Calu3 (cell line): ENCODE data around the gene MIEN1. TPM values are rescaled to one million over a fixed set of nuclear protein-coding genes. Genes with fewer than 3 reads are reported as not detected.
A peak's percentile ranks its signal among the peaks of the same experiment; 100 is the strongest.
"Not testable (repeated sequence)": the region's sequence is repeated elsewhere in the genome, so short reads cannot be mapped to it uniquely, and the experiment has no call there.

ENCODE experiments used
- BruUV-seq: library from RNA; stranded (reverse); fragments of 400-500 nt; replicated peaks from 2 replicates; lab custom pipeline; 2021; lab: Mats Ljungman, UMichigan
- CTCF ChIA-PET: fragments of 300-600 bp; sonication (Branson Sonifier 250); formaldehyde crosslinking; loops from one replicate; lab custom pipeline; 2022; ENCODE audit warnings: antibody characterized with exemption; lab: Charles Lee
- DNase-seq: peaks from one replicate; pipeline ENCODE4 v3.0.0; 2022
- H3K27ac Mint-ChIP-seq: one replicate; pipeline ENCODE4 v1.8.0; 2022; ENCODE audit warnings: mixed read lengths; ENCODE audit not compliant: unreplicated experiment
- H3K27me3 Mint-ChIP-seq: one replicate; pipeline ENCODE4 v1.8.0; 2022; ENCODE audit warnings: mixed read lengths; ENCODE audit not compliant: unreplicated experiment
- H3K36me3 Mint-ChIP-seq: one replicate; pipeline ENCODE4 v1.8.0; 2022; ENCODE audit warnings: mild to moderate bottlenecking, moderate library complexity, mixed read lengths; ENCODE audit not compliant: insufficient read depth, unreplicated experiment
- H3K4me1 Mint-ChIP-seq: one replicate; pipeline ENCODE4 v1.8.0; 2022; ENCODE audit warnings: mild to moderate bottlenecking, low read depth, mixed read lengths; ENCODE audit not compliant: unreplicated experiment
- H3K4me3 Mint-ChIP-seq: one replicate; pipeline ENCODE4 v1.8.0; 2022; ENCODE audit warnings: mild to moderate bottlenecking, low read depth, moderate library complexity, mixed read lengths; ENCODE audit not compliant: unreplicated experiment
- H3K9me3 Mint-ChIP-seq: one replicate; pipeline ENCODE4 v1.8.0; 2022; ENCODE audit warnings: low read depth, mixed read lengths; ENCODE audit not compliant: unreplicated experiment
- intact Hi-C: fragments of 100-400 bp; cut with micrococcal nuclease; formaldehyde crosslinking; loops from one replicate; pipeline ENCODE4 v1.10.0; 2022; ENCODE audit not compliant: unreplicated experiment
- total RNA-seq: library from RNA; stranded (reverse); gene quantifications from 2 replicates; pipeline ENCODE4 v1.2.3, GENCODE V29; 2022
- TF ChIP-seq, protein P1 (sequence below): fragments of 200-600 bp; IDR thresholded peaks from one replicate; pipeline ENCODE4 v1.8.0; 2022; ENCODE audit warnings: antibody characterized with exemption; ENCODE audit not compliant: unreplicated experiment

The MIEN1 gene
- total RNA-seq, 1 experiment from 2014 or later: 2,121 TPM

DNA sequence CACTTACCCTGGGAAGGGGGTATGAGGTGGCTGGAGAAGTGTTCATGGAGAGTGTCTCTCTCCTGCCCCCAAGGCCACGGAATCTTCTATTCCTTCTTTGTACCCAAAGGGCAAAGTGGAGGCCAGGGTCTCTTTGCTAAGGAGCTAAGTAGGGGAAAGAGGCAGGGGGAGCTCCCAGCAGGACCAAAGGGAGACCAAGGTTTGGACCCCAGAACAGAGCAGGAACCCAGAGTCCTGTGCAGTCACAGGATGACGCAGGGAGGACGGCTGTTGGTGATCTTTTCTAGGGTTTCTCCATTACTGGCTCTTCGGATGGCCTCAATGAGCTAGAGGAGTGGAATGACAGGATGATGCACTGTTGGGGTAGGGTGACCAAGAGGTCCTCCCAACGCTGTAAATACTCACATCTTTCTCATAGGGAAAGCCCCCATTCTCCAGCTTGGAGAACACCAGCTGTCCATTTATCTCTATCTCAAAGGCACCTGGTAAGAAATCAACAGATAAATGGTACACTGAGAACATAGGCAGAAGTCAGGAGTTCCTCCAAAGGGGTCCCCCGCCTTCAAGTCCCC lies 966 bp downstream of the MIEN1 start:
- peak overlapping the region; percentile 90 for H3K27ac Mint-ChIP-seq
- H3K4me1 Mint-ChIP-seq: peaks cover 32% of the 10 kb centered on the region
- no peak for DNase-seq
- BruUV-seq: no TSS peak
- peak overlapping the region; percentile 79 for H3K4me3 Mint-ChIP-seq
- H3K9me3 Mint-ChIP-seq: no peaks in the 10 kb centered on the region
- intact Hi-C loops: no loop called here
- TF ChIP-seq, protein P1, sequence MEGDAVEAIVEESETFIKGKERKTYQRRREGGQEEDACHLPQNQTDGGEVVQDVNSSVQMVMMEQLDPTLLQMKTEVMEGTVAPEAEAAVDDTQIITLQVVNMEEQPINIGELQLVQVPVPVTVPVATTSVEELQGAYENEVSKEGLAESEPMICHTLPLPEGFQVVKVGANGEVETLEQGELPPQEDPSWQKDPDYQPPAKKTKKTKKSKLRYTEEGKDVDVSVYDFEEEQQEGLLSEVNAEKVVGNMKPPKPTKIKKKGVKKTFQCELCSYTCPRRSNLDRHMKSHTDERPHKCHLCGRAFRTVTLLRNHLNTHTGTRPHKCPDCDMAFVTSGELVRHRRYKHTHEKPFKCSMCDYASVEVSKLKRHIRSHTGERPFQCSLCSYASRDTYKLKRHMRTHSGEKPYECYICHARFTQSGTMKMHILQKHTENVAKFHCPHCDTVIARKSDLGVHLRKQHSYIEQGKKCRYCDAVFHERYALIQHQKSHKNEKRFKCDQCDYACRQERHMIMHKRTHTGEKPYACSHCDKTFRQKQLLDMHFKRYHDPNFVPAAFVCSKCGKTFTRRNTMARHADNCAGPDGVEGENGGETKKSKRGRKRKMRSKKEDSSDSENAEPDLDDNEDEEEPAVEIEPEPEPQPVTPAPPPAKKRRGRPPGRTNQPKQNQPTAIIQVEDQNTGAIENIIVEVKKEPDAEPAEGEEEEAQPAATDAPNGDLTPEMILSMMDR: no peak
- CTCF ChIA-PET: interaction anchor here (0.5 to 161.2 kb wide), 85 partner anchors 2 to 1217 kb away, joined by 3 to 42089 read pairs (median 6); partner anchors contain the start of genes CASC3, ERBB2, GRB7 and GSDMA
- H3K27me3 Mint-ChIP-seq: no peaks in the 10 kb centered on the region
- peaks cover 86% of the 10 kb centered on the region for H3K36me3 Mint-ChIP-seq

DNA sequence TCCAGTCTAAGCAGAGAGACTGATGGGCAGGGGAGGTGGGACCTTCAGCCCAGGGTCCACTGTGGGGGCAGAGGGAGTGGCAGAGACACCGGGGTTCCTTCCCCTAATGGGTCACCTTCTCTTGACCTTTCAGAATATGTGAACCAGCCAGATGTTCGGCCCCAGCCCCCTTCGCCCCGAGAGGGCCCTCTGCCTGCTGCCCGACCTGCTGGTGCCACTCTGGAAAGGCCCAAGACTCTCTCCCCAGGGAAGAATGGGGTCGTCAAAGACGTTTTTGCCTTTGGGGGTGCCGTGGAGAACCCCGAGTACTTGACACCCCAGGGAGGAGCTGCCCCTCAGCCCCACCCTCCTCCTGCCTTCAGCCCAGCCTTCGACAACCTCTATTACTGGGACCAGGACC lies 2.8 kb downstream of the MIEN1 start:
- CTCF ChIA-PET: interaction anchor here (0.6 to 161.2 kb wide), 13 partner anchors 0 to 784 kb away, joined by 3 to 42089 read pairs (median 275); partner anchors contain the start of genes ERBB2, GRB7, GSDMA and IKZF3
- no TSS peak for BruUV-seq
- Mint-ChIP-seq H3K4me1 (peaks cover 44% of the 10 kb centered on the region), H3K4me3 (peak overlapping the region; percentile 0), H3K9me3 (no peaks in the 10 kb centered on the region), H3K27me3 (no peaks in the 10 kb centered on the region), H3K36me3 (peaks cover 99% of the 10 kb centered on the region), H3K27ac (peak overlapping the region; percentile 90)
- intact Hi-C loops: no loop called here
- TF ChIP-seq, protein P1: no peak
- no peak for DNase-seq

DNA sequence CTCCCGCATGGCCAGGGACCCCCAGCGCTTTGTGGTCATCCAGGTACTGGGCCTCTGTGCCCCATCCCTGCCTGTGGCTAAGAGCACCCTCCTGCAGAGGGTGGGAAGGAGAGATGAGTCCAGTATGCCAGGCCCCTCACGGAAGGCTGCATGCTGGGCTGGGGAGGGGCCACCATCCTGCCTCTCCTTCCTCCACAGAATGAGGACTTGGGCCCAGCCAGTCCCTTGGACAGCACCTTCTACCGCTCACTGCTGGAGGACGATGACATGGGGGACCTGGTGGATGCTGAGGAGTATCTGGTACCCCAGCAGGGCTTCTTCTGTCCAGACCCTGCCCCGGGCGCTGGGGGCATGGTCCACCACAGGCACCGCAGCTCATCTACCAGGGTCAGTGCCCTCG lies 3.7 kb downstream of the MIEN1 start:
- Mint-ChIP-seq H3K27ac (peak overlapping the region; percentile 90), H3K9me3 (no peaks in the 10 kb centered on the region), H3K36me3 (peaks cover 100% of the 10 kb centered on the region), H3K27me3 (no peaks in the 10 kb centered on the region), H3K4me1 (peaks cover 44% of the 10 kb centered on the region), H3K4me3 (peak overlapping the region; percentile 0)
- DNase-seq: no peak
- intact Hi-C loops: no loop called here
- CTCF ChIA-PET: interaction anchor here (0.6 to 161.2 kb wide), 14 partner anchors 1 to 446 kb away, joined by 3 to 42089 read pairs (median 14); partner anchors contain the start of genes ERBB2, GRB7, MIEN1 and NEUROD2
- BruUV-seq: no TSS peak
- TF ChIP-seq, protein P1: no peak

DNA sequence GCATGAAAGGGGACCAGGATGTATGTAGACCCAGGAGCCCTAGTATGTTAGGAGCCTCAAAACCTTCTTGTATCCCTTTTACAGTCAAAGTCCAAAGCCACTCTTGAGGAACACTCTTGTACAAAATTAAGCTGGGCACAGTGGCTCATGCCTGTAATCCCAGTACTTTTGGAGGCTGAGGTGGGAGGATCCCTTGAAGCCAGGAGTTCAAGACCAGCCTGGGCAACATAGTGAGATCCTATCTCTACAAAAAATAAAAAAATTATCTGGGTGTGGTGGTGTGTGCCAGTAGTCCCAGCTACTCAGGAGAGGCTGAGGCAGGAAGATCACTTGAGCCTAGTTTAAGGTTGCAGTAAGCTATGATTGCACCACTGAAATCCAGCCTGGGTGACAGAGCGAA lies 4.4 kb downstream of the MIEN1 start:
- H3K9me3 Mint-ChIP-seq, intact Hi-C loops, H3K4me3 Mint-ChIP-seq, BruUV-seq, H3K27me3 Mint-ChIP-seq: not testable (repeated sequence)
- Mint-ChIP-seq H3K4me1 (peaks cover 44% of the 10 kb centered on the region), H3K36me3 (peaks cover 100% of the 10 kb centered on the region), H3K27ac (peak overlapping the region; percentile 90)
- CTCF ChIA-PET: interaction anchor here (0.6 to 161.2 kb wide), 36 partner anchors 1 to 1205 kb away, joined by 3 to 42089 read pairs (median 4); partner anchors contain the start of genes ERBB2, GRB7, GSDMB and MIEN1
- peak; percentile 72 for DNase-seq
